SKM-1 treated with dmso at 0.1 percent for 144 hours (cell line): Measurements from ENCODE around the gene CXCL5.
"Not testable (repeated sequence)": the region's sequence is repeated elsewhere in the genome, so short reads cannot be mapped to it uniquely, and the experiment has no call there.

ENCODE experiments used
- DNase-seq: peaks from one replicate; lab custom pipeline; 2025; ENCODE audit not compliant: unreplicated experiment; lab: John Stamatoyannopoulos, UW

Gene CXCL5

GRCh38 chr4:74015126-74015780 is 16.8 kb upstream of the CXCL5 start:
- no peak for DNase-seq

GRCh38 chr4:74014332-74014731 is 15.9 kb upstream of the CXCL5 start:
- DNase-seq, result no peak

- DNase-seq, result no peak
Observed at GRCh38 chr4:74013264-74013663, 14.8 kb upstream of the CXCL5 start.

DNA sequence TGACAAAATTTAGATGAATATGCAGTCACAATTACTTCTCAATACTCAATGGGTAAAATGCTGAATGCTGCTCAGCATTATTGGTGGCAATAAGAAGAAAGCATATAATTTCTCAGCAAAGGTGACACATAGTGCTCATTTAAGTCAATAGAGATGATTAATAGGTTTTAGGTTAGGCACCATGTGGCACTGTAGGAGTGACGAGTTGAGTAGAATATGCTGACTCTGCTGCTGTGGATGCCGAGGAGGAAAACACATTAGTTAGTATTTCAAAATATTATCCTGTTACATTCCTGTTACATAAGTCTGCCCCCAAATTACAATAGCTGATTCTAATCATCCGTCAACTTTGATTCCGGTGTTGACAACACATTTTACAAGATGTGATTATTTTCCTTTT is 13.7 kb upstream of the CXCL5 start:
- DNase-seq, result no peak

GRCh38 chr4:74009307-74009706 is 10.8 kb upstream of the CXCL5 start:
- DNase-seq, result no peak

- DNase-seq, result no peak
Observed at GRCh38 chr4:74006009-74006476, 7.6 kb upstream of the CXCL5 start.

DNA sequence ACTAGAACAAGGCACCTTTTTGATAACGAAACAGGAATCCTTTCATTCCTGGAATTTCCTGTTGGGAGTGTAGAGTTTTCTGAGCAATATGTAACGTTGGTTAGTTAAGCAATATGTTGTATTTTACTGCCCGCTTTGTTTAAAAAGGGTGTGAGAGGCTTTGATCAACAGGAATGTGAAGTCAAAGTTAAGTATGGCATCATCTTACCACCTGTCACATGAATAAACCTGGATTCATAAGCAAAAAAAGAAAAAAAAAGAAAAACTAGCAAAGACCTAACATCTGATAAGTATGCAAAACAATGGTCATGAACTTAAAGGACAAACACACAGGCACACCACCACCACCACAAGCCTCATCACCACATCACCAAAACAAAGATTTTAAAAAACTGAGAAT is 7.1 kb upstream of the CXCL5 start:
- no peak for DNase-seq

GRCh38 chr4:74004668-74005067 is 6.2 kb upstream of the CXCL5 start:
- no peak for DNase-seq

DNA sequence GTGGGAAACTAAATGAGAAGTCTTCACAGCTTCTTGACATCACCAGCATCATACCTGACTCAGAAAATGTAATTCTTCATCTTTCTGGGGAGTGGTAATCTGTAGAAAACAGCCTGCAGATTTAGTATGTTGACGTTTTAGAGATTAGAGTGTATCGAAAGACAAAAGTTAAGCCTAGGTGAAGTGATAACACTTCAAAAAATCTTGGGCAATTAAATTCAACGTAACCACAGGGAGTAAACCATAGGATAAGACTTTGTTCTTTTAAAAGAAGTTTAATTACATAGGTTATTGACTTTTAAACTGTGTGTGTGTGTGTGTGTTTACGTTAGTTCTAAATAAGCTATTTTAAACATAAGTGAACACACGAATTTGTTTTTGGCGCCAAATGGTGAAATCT is 1.8 kb upstream of the CXCL5 start:
- no peak for DNase-seq

GRCh38 chr4:73992050-73992449 is 6.4 kb downstream of the CXCL5 start:
- no peak for DNase-seq

GRCh38 chr4:73991742-73992000 is 6.8 kb downstream of the CXCL5 start:
- no peak for DNase-seq

- DNase-seq, result no peak
Observed at GRCh38 chr4:73990988-73991741, 7.3 kb downstream of the CXCL5 start.

GRCh38 chr4:73989928-73990327 is 8.5 kb downstream of the CXCL5 start:
- DNase-seq, result no peak

- DNase-seq, result no peak
Observed at GRCh38 chr4:73989031-73989430, 9.4 kb downstream of the CXCL5 start.

GRCh38 chr4:73988061-73988460 is 10.4 kb downstream of the CXCL5 start, which contains the start of gene PPBP:
Gene PPBP (minus strand): TSS chr4:73988190. CDS start chr4:73988103, 87 bp downstream.
- peak; percentile 14 for DNase-seq

DNA sequence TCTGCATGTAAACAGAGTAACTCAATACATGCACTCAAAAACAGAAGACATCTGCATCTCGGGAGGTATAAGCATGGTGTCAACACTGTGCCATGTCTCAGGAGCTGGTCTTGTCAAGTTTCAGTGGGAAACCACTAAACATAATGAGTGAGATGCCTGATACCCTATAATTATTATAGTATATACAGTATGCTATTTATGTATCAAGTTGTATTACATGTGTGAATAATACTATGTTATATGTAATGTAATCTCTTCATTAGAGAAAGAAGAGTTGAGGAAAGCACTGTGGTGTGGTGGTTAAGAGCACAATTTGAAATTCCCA is 13.0 kb downstream of the CXCL5 start:
- no peak for DNase-seq

GRCh38 chr4:73984736-73985527 is 13.5 kb downstream of the CXCL5 start:
- DNase-seq, result no peak

DNA sequence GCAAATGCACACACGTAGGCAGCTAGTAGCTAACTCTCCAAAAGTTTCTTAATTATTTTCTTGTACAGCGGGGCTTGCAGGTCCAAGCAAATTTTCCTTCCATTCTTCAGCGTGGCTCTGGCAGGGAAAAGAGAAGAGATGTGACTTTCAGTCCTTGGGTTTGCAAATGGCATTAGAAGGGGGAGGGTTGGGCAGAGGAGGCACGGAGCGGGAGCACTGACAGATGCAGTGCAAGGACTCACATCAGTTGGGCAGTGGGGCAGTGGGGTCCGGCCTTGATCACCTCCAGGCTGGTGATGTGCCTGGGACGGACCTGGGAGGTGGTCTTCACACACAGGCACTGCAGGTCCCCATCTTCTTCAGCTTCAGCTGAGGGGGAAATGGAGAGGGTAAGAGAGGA is 17.3 kb downstream of the CXCL5 start:
- not testable (repeated sequence) for DNase-seq

DNA sequence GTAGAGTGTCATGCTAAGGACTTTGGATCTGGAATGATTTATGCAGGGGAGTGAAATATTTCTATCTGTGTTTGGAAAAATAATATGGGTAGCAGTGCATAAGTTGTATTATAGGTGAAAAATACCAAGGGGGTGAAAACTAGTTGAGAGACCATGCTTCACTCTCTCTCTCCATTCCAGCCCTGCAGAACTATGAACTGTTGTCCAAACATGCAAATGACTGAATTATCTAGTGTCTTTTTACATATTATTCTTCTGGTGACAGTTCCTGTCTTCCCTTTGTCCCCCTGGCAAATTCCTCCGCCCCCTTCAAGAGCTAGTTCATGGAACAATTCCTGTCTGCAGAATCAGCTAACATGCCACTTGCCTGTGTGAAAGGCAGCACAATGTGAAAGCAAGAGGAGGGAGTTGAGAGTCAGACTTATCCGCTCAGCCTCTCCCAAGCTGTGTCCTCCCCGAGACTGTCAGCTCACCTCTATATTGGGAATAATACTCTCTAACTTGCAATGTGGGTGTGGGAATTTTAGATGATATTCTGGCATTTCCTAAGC is 19.0 kb downstream of the CXCL5 start:
- no peak for DNase-seq

DNA sequence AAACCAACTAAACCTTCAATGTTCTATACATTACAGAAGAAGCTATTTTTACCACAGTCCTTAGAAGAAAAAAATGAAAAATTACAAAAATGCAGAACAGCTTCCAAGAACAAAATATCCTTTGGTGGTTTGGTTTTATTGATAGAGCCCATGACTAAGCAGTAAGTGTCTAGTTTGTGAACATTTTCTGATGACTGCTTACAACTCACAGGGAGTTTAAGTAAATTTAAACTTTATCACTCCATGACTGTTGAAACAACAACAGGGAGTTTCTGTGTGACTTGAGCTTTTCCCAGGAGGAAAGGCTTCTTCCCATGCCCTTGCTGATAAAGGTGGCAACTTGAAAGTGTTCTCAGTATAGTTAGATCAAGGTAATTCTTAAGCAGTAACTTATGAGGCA is 19.6 kb downstream of the CXCL5 start:
- no peak for DNase-seq

DNA sequence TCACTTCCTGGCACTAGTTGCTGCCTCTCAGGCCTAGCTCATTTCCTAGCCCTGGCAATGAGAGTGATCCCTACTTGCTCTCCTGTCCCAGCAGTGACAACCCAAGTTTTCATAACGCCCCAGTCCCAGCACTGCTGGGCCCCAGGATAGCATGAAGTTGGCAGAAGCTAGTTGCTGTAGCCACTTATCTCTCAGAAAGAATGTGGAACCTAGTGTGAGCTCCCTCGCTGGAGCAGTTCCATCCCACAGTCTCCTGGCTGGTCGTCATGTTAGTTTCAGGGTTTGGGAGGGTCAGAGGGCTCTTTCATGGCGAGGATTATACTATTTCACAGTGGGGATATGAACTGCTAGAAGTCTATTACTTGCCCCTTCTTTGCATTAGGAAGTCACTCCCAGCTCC is 21.8 kb downstream of the CXCL5 start:
- no peak for DNase-seq

- no peak for DNase-seq
Observed at GRCh38 chr4:73976217-73976616, 22.3 kb downstream of the CXCL5 start.
